H1 (cell line): ENCODE data around the gene NAV2. TPM values are rescaled to one million over a fixed set of nuclear protein-coding genes. Genes with fewer than 3 reads are reported as not detected.

Source experiments
- FOSL1 ChIP-seq: IDR thresholded peaks from 2 replicates; pipeline ENCODE4 v1.6.1; 2011; ENCODE audit warnings: mild to moderate bottlenecking, low read depth, low read length, moderate library complexity; ENCODE audit not compliant: insufficient read depth
- POLR2A ChIP-seq, 2 experiments: IDR thresholded peaks; 1 replicate in 1 of 2; 2 replicates in 1 of 2; pipeline ENCODE4 v1.6.1; 2011; ENCODE audit warnings: low read depth in 2 of 2, low read length in 2 of 2, mild to moderate bottlenecking in 2 of 2; ENCODE audit errors: control extremely low read depth in 1 of 2
- TAF1 ChIP-seq: IDR thresholded peaks from 2 replicates; pipeline ENCODE4 v1.6.1; 2011; ENCODE audit warnings: mild to moderate bottlenecking, low read depth, low read length
- ZNF274 ChIP-seq: IDR thresholded peaks from 2 replicates; pipeline ENCODE4 v1.7.0; 2012; ENCODE audit warnings: low read length, borderline replicate concordance; ENCODE audit errors: extremely low read depth
- polyA plus RNA-seq, 7 experiments: library from polyadenylated mRNA; depleted of rRNA in 3 of 7; stranded (reverse) in 5 of 7; unstranded in 2 of 7; fragments of >200 nt in 5 of 7; fragments of 200-250 nt in 2 of 7; gene quantifications; 1 replicate in 5 of 7; 2 replicates in 1 of 7; 4 replicates in 1 of 7; pipeline versions ENCODE4 v1.2.1 to v1.2.3, GENCODE V29; 2011 to 2013; ENCODE audit warnings: missing spikeins in 2 of 7, mixed read lengths in 2 of 7
- total RNA-seq: library from RNA; stranded (reverse); fragmentation: NEBNext Ultra II Directional; extraction: Animal tissue kit (Norgen Biotek cat#: 25700); gene quantifications from 2 replicates; pipeline ENCODE4 v1.2.1, GENCODE V29; 2021
- TF ChIP-seq, protein P1 (sequence below): fragments of 300-600 bp; sonication (generic); IDR thresholded peaks from 2 replicates; pipeline ENCODE4 v1.7.1; 2012; ENCODE audit warnings: low read length, moderate library complexity, mild to moderate bottlenecking, inconsistent platforms; ENCODE audit not compliant: insufficient replicate concordance
- TF ChIP-seq, protein P2 (sequence below): IDR thresholded peaks from 2 replicates; pipeline ENCODE4 v1.6.1; 2011; ENCODE audit warnings: low read depth, mild to moderate bottlenecking, low read length; ENCODE audit not compliant: insufficient read depth

The NAV2 gene
- total and polyA plus RNA-seq, 2 of the 8 experiments (the other 6 are each of a cell fraction or from before 2014, with no cell fraction given) = 35.6 to 73.6 TPM

DNA sequence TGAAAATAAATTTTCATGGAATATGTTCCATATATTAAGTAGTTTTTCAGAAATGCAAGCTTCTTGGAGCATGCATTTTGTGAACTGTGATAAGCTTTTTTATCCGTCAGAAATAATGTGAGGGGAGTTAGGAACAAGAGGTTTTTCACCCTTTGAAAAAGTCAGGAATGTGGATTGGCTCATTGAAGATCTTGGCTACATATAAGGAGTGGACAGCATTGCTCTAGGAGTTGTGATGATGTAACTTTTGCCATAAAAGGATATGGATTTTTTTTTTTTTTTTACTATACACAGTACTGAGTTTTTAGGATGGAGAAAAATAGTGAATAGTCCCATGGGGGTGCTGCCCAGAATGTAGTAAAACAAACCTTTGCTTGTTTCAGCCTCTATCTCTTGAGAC lies 180.2 kb downstream of the NAV2 start (continued):
- TF ChIP-seq, protein P1, sequence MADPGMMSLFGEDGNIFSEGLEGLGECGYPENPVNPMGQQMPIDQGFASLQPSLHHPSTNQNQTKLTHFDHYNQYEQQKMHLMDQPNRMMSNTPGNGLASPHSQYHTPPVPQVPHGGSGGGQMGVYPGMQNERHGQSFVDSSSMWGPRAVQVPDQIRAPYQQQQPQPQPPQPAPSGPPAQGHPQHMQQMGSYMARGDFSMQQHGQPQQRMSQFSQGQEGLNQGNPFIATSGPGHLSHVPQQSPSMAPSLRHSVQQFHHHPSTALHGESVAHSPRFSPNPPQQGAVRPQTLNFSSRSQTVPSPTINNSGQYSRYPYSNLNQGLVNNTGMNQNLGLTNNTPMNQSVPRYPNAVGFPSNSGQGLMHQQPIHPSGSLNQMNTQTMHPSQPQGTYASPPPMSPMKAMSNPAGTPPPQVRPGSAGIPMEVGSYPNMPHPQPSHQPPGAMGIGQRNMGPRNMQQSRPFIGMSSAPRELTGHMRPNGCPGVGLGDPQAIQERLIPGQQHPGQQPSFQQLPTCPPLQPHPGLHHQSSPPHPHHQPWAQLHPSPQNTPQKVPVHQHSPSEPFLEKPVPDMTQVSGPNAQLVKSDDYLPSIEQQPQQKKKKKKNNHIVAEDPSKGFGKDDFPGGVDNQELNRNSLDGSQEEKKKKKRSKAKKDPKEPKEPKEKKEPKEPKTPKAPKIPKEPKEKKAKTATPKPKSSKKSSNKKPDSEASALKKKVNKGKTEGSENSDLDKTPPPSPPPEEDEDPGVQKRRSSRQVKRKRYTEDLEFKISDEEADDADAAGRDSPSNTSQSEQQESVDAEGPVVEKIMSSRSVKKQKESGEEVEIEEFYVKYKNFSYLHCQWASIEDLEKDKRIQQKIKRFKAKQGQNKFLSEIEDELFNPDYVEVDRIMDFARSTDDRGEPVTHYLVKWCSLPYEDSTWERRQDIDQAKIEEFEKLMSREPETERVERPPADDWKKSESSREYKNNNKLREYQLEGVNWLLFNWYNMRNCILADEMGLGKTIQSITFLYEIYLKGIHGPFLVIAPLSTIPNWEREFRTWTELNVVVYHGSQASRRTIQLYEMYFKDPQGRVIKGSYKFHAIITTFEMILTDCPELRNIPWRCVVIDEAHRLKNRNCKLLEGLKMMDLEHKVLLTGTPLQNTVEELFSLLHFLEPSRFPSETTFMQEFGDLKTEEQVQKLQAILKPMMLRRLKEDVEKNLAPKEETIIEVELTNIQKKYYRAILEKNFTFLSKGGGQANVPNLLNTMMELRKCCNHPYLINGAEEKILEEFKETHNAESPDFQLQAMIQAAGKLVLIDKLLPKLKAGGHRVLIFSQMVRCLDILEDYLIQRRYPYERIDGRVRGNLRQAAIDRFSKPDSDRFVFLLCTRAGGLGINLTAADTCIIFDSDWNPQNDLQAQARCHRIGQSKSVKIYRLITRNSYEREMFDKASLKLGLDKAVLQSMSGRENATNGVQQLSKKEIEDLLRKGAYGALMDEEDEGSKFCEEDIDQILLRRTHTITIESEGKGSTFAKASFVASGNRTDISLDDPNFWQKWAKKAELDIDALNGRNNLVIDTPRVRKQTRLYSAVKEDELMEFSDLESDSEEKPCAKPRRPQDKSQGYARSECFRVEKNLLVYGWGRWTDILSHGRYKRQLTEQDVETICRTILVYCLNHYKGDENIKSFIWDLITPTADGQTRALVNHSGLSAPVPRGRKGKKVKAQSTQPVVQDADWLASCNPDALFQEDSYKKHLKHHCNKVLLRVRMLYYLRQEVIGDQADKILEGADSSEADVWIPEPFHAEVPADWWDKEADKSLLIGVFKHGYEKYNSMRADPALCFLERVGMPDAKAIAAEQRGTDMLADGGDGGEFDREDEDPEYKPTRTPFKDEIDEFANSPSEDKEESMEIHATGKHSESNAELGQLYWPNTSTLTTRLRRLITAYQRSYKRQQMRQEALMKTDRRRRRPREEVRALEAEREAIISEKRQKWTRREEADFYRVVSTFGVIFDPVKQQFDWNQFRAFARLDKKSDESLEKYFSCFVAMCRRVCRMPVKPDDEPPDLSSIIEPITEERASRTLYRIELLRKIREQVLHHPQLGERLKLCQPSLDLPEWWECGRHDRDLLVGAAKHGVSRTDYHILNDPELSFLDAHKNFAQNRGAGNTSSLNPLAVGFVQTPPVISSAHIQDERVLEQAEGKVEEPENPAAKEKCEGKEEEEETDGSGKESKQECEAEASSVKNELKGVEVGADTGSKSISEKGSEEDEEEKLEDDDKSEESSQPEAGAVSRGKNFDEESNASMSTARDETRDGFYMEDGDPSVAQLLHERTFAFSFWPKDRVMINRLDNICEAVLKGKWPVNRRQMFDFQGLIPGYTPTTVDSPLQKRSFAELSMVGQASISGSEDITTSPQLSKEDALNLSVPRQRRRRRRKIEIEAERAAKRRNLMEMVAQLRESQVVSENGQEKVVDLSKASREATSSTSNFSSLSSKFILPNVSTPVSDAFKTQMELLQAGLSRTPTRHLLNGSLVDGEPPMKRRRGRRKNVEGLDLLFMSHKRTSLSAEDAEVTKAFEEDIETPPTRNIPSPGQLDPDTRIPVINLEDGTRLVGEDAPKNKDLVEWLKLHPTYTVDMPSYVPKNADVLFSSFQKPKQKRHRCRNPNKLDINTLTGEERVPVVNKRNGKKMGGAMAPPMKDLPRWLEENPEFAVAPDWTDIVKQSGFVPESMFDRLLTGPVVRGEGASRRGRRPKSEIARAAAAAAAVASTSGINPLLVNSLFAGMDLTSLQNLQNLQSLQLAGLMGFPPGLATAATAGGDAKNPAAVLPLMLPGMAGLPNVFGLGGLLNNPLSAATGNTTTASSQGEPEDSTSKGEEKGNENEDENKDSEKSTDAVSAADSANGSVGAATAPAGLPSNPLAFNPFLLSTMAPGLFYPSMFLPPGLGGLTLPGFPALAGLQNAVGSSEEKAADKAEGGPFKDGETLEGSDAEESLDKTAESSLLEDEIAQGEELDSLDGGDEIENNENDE = no peak
- TF ChIP-seq FOSL1 (no peak), ZNF274 (no peak), POLR2A (IDR thresholded peaks at IDR 0.05; ENCODE audit: control extremely low read depth in 1 of 2, low read depth in 2 of 2, low read length in 2 of 2) (no peak), TAF1 (no peak)
- TF ChIP-seq, protein P2, sequence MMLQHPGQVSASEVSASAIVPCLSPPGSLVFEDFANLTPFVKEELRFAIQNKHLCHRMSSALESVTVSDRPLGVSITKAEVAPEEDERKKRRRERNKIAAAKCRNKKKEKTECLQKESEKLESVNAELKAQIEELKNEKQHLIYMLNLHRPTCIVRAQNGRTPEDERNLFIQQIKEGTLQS = no peak
- TF ChIP-seq, all 59 proteins: peak for 0
